CD4-positive, alpha-beta T cell treated with Interleukin-21 for 1 hour (primary cell): Measurements from ENCODE around the gene INPP5E.

Experiments
- DNase-seq: peaks from one replicate; pipeline ENCODE4 v3.0.0-alpha.2; 2020

Gene INPP5E

GRCh38 chr9:136445799-136446198 lies 6.2 kb upstream of the INPP5E start:
- DNase-seq = no peak

GRCh38 chr9:136444102-136444501 lies 4.5 kb upstream of the INPP5E start:
- no peak for DNase-seq

GRCh38 chr9:136443687-136444086 lies 4.0 kb upstream of the INPP5E start:
- no peak for DNase-seq

GRCh38 chr9:136443087-136443486 lies 3.4 kb upstream of the INPP5E start:
- DNase-seq = no peak

GRCh38 chr9:136442265-136442664 lies 2.6 kb upstream of the INPP5E start:
- DNase-seq = no peak

- no peak for DNase-seq
Measured at GRCh38 chr9:136441681-136442245, 2.1 kb upstream of the INPP5E start.

GRCh38 chr9:136441191-136441680 lies 1.6 kb upstream of the INPP5E start:
- no peak for DNase-seq

- peak; percentile 57 for DNase-seq
Measured at GRCh38 chr9:136438548-136439480, 831 bp downstream of the INPP5E start.

- DNase-seq = peak; percentile 46
Measured at GRCh38 chr9:136437839-136438547, 1.7 kb downstream of the INPP5E start.

- DNase-seq = no peak
Measured at GRCh38 chr9:136437430-136437829, 2.2 kb downstream of the INPP5E start.

GRCh38 chr9:136436055-136436634 lies 3.5 kb downstream of the INPP5E start:
- no peak for DNase-seq

GRCh38 chr9:136434580-136435169 lies 5.0 kb downstream of the INPP5E start:
- no peak for DNase-seq

GRCh38 chr9:136433849-136434579 lies 5.6 kb downstream of the INPP5E start:
- no peak for DNase-seq

GRCh38 chr9:136433043-136433715 lies 6.5 kb downstream of the INPP5E start:
- no peak for DNase-seq

GRCh38 chr9:136432591-136432990 lies 7.1 kb downstream of the INPP5E start:
- no peak for DNase-seq

- no peak for DNase-seq
Measured at GRCh38 chr9:136431782-136432350, 7.8 kb downstream of the INPP5E start.

- DNase-seq = no peak
Measured at GRCh38 chr9:136430588-136431234, 8.9 kb downstream of the INPP5E start.

GRCh38 chr9:136429683-136430491 lies 9.8 kb downstream of the INPP5E start:
- DNase-seq = no peak

GRCh38 chr9:136429075-136429628 lies 10.5 kb downstream of the INPP5E start:
- no peak for DNase-seq
